ENCODE data around the gene MIDN.

The MIDN gene

DNA sequence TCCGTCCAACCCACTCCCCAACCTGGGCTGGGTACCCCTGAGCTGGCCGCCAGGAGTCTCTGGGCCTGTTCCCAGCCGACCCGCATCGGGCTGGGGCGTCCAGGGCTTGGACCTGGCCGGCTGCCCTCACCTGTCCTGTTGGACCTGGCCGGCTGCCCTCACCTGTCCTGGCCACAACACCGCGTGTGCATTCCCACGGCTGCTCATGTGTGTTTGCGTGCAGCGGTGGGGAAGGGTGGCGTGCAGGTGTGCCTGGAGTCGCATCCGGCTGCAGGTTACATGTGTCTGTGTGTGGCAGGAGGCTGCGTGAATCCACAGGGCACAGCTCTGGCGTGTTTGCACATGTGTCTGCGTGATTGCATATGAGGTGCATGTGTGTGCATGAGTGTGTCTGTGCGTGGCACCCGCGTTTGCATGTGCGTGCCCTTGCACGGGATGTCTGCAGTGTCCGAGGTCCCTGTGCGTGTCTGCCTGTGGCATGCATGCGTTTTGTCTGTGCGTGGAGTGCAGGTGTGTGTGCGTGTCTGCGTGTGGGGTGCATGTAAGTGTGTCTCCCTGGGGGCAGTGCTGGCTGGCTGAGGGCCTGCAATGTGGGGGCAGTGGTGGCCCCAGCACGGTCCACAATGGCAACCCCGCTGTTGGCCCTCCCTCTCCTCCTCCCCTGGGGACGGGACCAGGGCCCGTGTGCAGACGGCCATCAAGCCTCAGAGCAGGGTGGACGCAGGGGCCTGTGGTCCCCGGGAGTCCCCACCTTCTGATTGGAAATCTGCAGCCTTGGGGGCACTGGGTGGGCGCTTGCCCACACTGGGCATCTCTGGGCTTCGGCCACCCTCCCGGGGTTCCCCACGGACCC is 40.7 kb downstream of the MIDN start:
- Histone ChIP-seq H3K4me1 (no peaks in the 10 kb centered on the region), H3K36me3 (no peaks in the 10 kb centered on the region), H3K9me3 (no peaks in the 10 kb centered on the region), H3K4me3 (ENCODE audit: low read depth, low read length) (no peak overlapping the region), H3K27me3 (peaks cover 29% of the 10 kb centered on the region)
- no peak for DNase-seq
- TF ChIP-seq CTCF (IDR thresholded peaks at IDR 0.05; ENCODE audit: low read depth, low read length): no peak

DNA sequence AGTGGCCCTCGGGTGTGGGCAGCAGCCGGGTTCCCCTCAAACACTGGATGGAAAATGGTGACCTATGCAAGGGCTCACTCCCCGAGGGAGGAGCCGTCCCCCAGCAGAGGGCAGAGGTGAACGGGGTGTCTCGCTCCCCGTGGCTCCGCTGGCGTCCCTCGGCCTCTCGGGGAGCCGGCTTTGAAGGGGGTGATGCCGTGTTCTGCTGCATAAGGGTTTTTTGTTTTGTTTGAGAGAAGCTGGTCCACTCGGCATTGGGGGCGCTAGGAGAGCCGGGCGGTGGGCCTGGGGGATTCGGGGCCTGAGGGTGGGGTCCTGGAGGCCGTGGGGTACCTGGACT is 41.3 kb downstream of the MIDN start:
- TF ChIP-seq CTCF (IDR thresholded peaks at IDR 0.05; ENCODE audit: low read depth, low read length): no peak

GRCh38 chr19:1290196-1290702 is 41.9 kb downstream of the MIDN start:
- peaks cover 27% of the 10 kb centered on the region for H3K27me3 ChIP-seq

More for the DNA sequence above, 41.3 kb downstream of the MIDN start:
- no peaks in the 10 kb centered on the region for H3K4me1 ChIP-seq
- H3K36me3 ChIP-seq: no peaks in the 10 kb centered on the region
- DNase-seq: no peak
- H3K4me3 ChIP-seq (ENCODE audit: low read depth, low read length): no peak overlapping the region
- H3K9me3 ChIP-seq: no peaks in the 10 kb centered on the region
- H3K27me3 ChIP-seq: peaks cover 30% of the 10 kb centered on the region

GRCh38 chr19:1290703-1291651 is 42.6 kb downstream of the MIDN start:
- no peaks in the 10 kb centered on the region for H3K4me1 ChIP-seq
- no peaks in the 10 kb centered on the region for H3K9me3 ChIP-seq
- no peak for TF ChIP-seq CTCF (IDR thresholded peaks at IDR 0.05; ENCODE audit: low read depth, low read length)
- no peaks in the 10 kb centered on the region for H3K36me3 ChIP-seq
- DNase-seq: no peak
- no peak overlapping the region for H3K4me3 ChIP-seq (ENCODE audit: low read depth, low read length)
- peaks cover 23% of the 10 kb centered on the region for H3K27me3 ChIP-seq

More at GRCh38 chr19:1290196-1290702, 41.9 kb downstream of the MIDN start:
- Histone ChIP-seq H3K36me3 (no peaks in the 10 kb centered on the region), H3K4me1 (no peaks in the 10 kb centered on the region), H3K9me3 (no peaks in the 10 kb centered on the region), H3K4me3 (ENCODE audit: low read depth, low read length) (no peak overlapping the region)
- no peak for DNase-seq
- TF ChIP-seq CTCF (IDR thresholded peaks at IDR 0.05; ENCODE audit: low read depth, low read length): no peak

DNA sequence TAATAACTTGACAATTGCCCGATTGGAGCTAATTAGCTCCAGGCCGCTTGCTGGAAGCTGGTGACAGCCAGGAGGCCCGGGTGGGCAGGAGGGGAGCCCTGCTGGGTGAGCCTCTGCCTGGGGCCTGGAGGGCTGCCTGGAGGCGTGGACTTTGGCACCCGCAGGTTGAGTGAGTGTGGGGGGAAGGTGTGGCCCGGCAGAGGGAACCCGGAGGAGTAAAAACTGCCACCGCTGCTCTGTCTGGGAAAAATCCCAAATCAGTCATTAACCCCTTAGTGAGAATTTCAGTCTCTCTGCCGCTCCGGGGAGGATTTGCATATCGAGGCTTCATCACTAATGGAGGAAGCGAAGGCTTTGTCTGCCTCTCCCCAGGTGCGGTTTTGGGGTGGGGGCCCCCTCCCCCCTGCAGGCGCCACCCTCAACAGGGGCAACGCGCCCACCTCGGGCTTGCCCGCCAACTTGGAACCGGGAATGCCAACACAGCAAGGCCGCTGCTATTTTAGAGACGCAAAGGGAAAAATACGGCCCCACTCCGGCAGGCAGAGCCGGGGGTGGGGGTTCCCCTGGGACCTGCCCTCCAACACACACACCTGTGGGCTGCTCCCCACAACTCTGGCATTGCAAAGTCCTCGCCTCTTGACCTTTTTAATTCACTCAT is 43.5 kb downstream of the MIDN start:
- no peak for TF ChIP-seq CTCF (IDR thresholded peaks at IDR 0.05; ENCODE audit: low read depth, low read length)
- Histone ChIP-seq H3K9me3 (no peaks in the 10 kb centered on the region), H3K27me3 (peaks cover 16% of the 10 kb centered on the region), H3K4me3 (ENCODE audit: low read depth, low read length) (no peak overlapping the region), H3K36me3 (no peaks in the 10 kb centered on the region), H3K4me1 (no peaks in the 10 kb centered on the region)
- DNase-seq: no peak

Measured in BE2C (cell line).